OCI-LY7 (cell line): ENCODE data around the gene RAB11FIP4. TPM values are rescaled to one million over a fixed set of nuclear protein-coding genes. Genes with fewer than 3 reads are reported as not detected.

ENCODE experiments used
- BruUV-seq: library from RNA; stranded (reverse); fragments of 400-500 nt; replicated peaks from 2 replicates; lab custom pipeline; 2021; lab: Mats Ljungman, UMichigan
- CTCF ChIA-PET: fragments of 300-600 bp; sonication (Branson Sonifier 250); formaldehyde crosslinking; loops from one replicate; lab custom pipeline; 2022; ENCODE audit warnings: antibody characterized with exemption; ENCODE audit not compliant: unreplicated experiment; lab: Charles Lee
- POLR2A ChIA-PET: fragments of 300-600 bp; sonication (Branson Sonifier 250); formaldehyde crosslinking; loops from one replicate; lab custom pipeline; 2022; ENCODE audit warnings: antibody characterized with exemption; lab: Charles Lee
- DNase-seq: peaks from one replicate; pipeline ENCODE4 v3.0.0-alpha.2; 2015; ENCODE audit warnings: low spot score
- H2AFZ ChIP-seq: fragments of 200-600 bp; sonication (generic), shearing (Covaris generic); 2 replicates; pipeline ENCODE4 v1.6.1; 2014; ENCODE audit warnings: mild to moderate bottlenecking, antibody characterized with exemption, low read length, moderate library complexity
- H3K27ac ChIP-seq: fragments of 200-600 bp; sonication (generic); 2 replicates; pipeline ENCODE4 v1.5.1; 2014; ENCODE audit warnings: mixed run types, low read depth, mild to moderate bottlenecking, moderate library complexity, low read length, inconsistent platforms; ENCODE audit not compliant: poor library complexity, severe bottlenecking
- H3K36me3 ChIP-seq: fragments of 200-600 bp; sonication (generic); 2 replicates; pipeline ENCODE4 v1.6.1; 2014; ENCODE audit warnings: mild to moderate bottlenecking, antibody characterized with exemption, low read length, moderate library complexity, mixed read lengths; ENCODE audit not compliant: insufficient read depth
- H3K4me1 ChIP-seq: fragments of 200-600 bp; sonication (generic); 2 replicates; pipeline ENCODE4 v1.5.1; 2014; ENCODE audit warnings: mild to moderate bottlenecking, low read length; ENCODE audit not compliant: insufficient read depth, poor library complexity, severe bottlenecking
- H3K4me2 ChIP-seq: fragments of 200-600 bp; sonication (generic); 2 replicates; pipeline ENCODE4 v1.6.1; 2014; ENCODE audit warnings: mild to moderate bottlenecking, low read length
- H3K4me3 ChIP-seq: fragments of 200-600 bp; sonication (generic); 2 replicates; pipeline ENCODE4 v1.5.1; 2014; ENCODE audit warnings: mild to moderate bottlenecking, low read depth, low read length; ENCODE audit not compliant: poor library complexity, severe bottlenecking
- H3K79me2 ChIP-seq: fragments of 200-600 bp; sonication (generic); 2 replicates; pipeline ENCODE4 v1.6.1; 2016; ENCODE audit warnings: low read depth, mild to moderate bottlenecking, low read length, moderate library complexity, mixed read lengths; ENCODE audit not compliant: insufficient read depth
- H3K9me2 ChIP-seq: fragments of 200-600 bp; sonication (generic); 2 replicates; pipeline ENCODE4 v1.6.1; 2016; ENCODE audit warnings: mild to moderate bottlenecking, low read length, mixed read lengths; ENCODE audit not compliant: insufficient read depth
- H3K9me3 ChIP-seq: fragments of 200-600 bp; sonication (generic); 2 replicates; pipeline ENCODE4 v1.6.1; 2014; ENCODE audit warnings: mild to moderate bottlenecking, mixed run types, low read length, mixed read lengths
- H4K20me1 ChIP-seq: fragments of 200-600 bp; sonication (generic); 2 replicates; pipeline ENCODE4 v1.6.1; 2014; ENCODE audit warnings: mild to moderate bottlenecking, antibody characterized with exemption, low read length, moderate library complexity, mixed read lengths; ENCODE audit not compliant: insufficient read depth
- CTCF ChIP-seq: fragments of 200-600 bp; sonication (generic); conservative IDR thresholded peaks from 2 replicates; pipeline ENCODE4 v1.5.1; 2014; ENCODE audit warnings: mild to moderate bottlenecking, antibody characterized with exemption, low read length, moderate library complexity, mixed read lengths
- EZH2phosphoT487 ChIP-seq: fragments of 200-600 bp; sonication (generic); IDR thresholded peaks from 2 replicates; pipeline ENCODE4 v1.6.1; 2018; ENCODE audit warnings: low read depth, borderline replicate concordance, mild to moderate bottlenecking, mixed run types, antibody characterized with exemption, low read length, moderate library complexity, mixed read lengths
- intact Hi-C: fragments of 100-400 bp; cut with micrococcal nuclease; formaldehyde crosslinking; loops from one replicate; pipeline ENCODE4 v1.10.0; 2022; ENCODE audit not compliant: unreplicated experiment
- total RNA-seq, 2 experiments: library from RNA; depleted of rRNA in 1 of 2; stranded (reverse); fragments of >200 nt in 1 of 2; shearing (Covaris generic) in 1 of 2; gene quantifications; 2 replicates each; pipeline ENCODE4 v1.2.3, GENCODE V29; 2014 to 2022

Gene RAB11FIP4
- total RNA-seq, 2 experiments from 2014 or later, result 5.8 to 15.0 TPM

- no peaks in the 10 kb centered on the region for H3K36me3 ChIP-seq
- no peaks in the 10 kb centered on the region for H4K20me1 ChIP-seq
- ChIA-PET CTCF (no interaction called here), POLR2A (no interaction called here)
- no peaks in the 10 kb centered on the region for H3K9me3 ChIP-seq
- H3K4me3 ChIP-seq, result no peak overlapping the region
- no peaks in the 10 kb centered on the region for H3K4me1 ChIP-seq
- TF ChIP-seq CTCF (no peak), EZH2phosphoT487 (no peak)
- H3K27ac ChIP-seq, result no peak overlapping the region
- H2AFZ ChIP-seq, result no peak overlapping the region
- intact Hi-C loops, result no loop called here
- H3K4me2 ChIP-seq, result no peak overlapping the region
- no peaks in the 10 kb centered on the region for H3K79me2 ChIP-seq
- no peaks in the 10 kb centered on the region for H3K9me2 ChIP-seq
- DNase-seq, result no peak
- no TSS peak for BruUV-seq
These were observed 66.1 kb downstream of the RAB11FIP4 start for GRCh38 chr17:31457391-31458234.

- no peaks in the 10 kb centered on the region for H3K9me2 ChIP-seq
- H2AFZ ChIP-seq, result no peak overlapping the region
- TF ChIP-seq EZH2phosphoT487 (no peak), CTCF (no peak)
- no peak overlapping the region for H3K4me2 ChIP-seq
- H3K36me3 ChIP-seq, result no peaks in the 10 kb centered on the region
- intact Hi-C loops, result no loop called here
- DNase-seq, result no peak
- no TSS peak for BruUV-seq
- H3K27ac ChIP-seq, result no peak overlapping the region
- CTCF ChIA-PET, result no interaction called here
- no peaks in the 10 kb centered on the region for H3K4me1 ChIP-seq
- no peaks in the 10 kb centered on the region for H3K79me2 ChIP-seq
- no peaks in the 10 kb centered on the region for H4K20me1 ChIP-seq
- POLR2A ChIA-PET, result interaction anchor here (0.6 to 0.8 kb wide), 2 partner anchors 13 to 61 kb away, joined by 3 to 5 read pairs; no protein-coding TSS in a partner anchor
- H3K9me3 ChIP-seq, result no peaks in the 10 kb centered on the region
- H3K4me3 ChIP-seq, result no peak overlapping the region
These were observed 67.4 kb downstream of the RAB11FIP4 start for GRCh38 chr17:31458829-31459228.

- Histone ChIP-seq H3K9me2 (no peaks in the 10 kb centered on the region), H2AFZ (no peak overlapping the region), H3K79me2 (no peaks in the 10 kb centered on the region), H3K27ac (no peak overlapping the region), H3K9me3 (no peaks in the 10 kb centered on the region), H3K36me3 (no peaks in the 10 kb centered on the region), H4K20me1 (no peaks in the 10 kb centered on the region), H3K4me1 (no peaks in the 10 kb centered on the region), H3K4me3 (no peak overlapping the region), H3K4me2 (no peak overlapping the region)
- DNase-seq, result no peak
- no TSS peak for BruUV-seq
- TF ChIP-seq CTCF (no peak), EZH2phosphoT487 (no peak)
- POLR2A ChIA-PET, result no interaction called here
- CTCF ChIA-PET, result no interaction called here
- intact Hi-C loops, result no loop called here
These were observed 68.2 kb downstream of the RAB11FIP4 start for GRCh38 chr17:31459716-31460115.
